Duodenal mucosa (tissue), 2 donors: ENCODE measurements around the gene LUC7L2.
"Not testable (repeated sequence)": the region's sequence is repeated elsewhere in the genome, so short reads cannot be mapped to it uniquely, and the experiment has no call there.

ENCODE experiments used
- H3K27ac ChIP-seq: one replicate; pipeline ENCODE4 v1.7.0; 2013; ENCODE audit warnings: low read depth, low read length
- H3K27me3 ChIP-seq, 2 donors: one replicate each; pipeline ENCODE4 v1.7.0; 2013; ENCODE audit warnings: low read length in 2 of 2, control low read depth in 1 of 2; ENCODE audit not compliant: insufficient read depth in 2 of 2, control insufficient read depth in 1 of 2
- H3K36me3 ChIP-seq, 2 donors: one replicate each; pipeline ENCODE4 v1.7.0; 2013; ENCODE audit warnings: low read length in 2 of 2, control low read depth in 1 of 2; ENCODE audit not compliant: insufficient read depth in 2 of 2, control insufficient read depth in 1 of 2
- H3K4me1 ChIP-seq, 2 donors: one replicate each; pipeline ENCODE4 v1.7.0; 2013; ENCODE audit warnings: low read length in 2 of 2, control low read depth in 1 of 2; ENCODE audit not compliant: insufficient read depth in 2 of 2, control insufficient read depth in 1 of 2
- H3K4me3 ChIP-seq, 2 donors: one replicate each; pipeline ENCODE4 v1.7.0; 2013; ENCODE audit warnings: low read length in 2 of 2, low read depth in 1 of 2
- H3K9ac ChIP-seq, 2 donors: one replicate each; pipeline ENCODE4 v1.7.0; 2013; ENCODE audit warnings: low read length in 2 of 2, low read depth in 1 of 2
- H3K9me3 ChIP-seq, 2 donors: one replicate each; pipeline ENCODE4 v1.7.0; 2013; ENCODE audit warnings: low read length in 2 of 2, control low read depth in 1 of 2; ENCODE audit not compliant: control insufficient read depth in 1 of 2

LUC7L2 gene

GRCh38 chr7:139393621-139394211 lies 34.0 kb downstream of the LUC7L2 start:
- Histone ChIP-seq H3K27me3 (no peaks in the 10 kb centered on the region), H3K9ac (no peak overlapping the region), H3K36me3 (peaks cover 4 to 39% of the 10 kb centered on the region in 2 donors), H3K4me3 (no peak overlapping the region), H3K4me1 (no peaks in the 10 kb centered on the region), H3K9me3 (no peaks in the 10 kb centered on the region), H3K27ac (no peak overlapping the region)

- Histone ChIP-seq H3K9ac (no peak overlapping the region), H3K36me3 (peaks cover 6 to 43% of the 10 kb centered on the region in 2 donors), H3K9me3 (no peaks in the 10 kb centered on the region), H3K27me3 (no peaks in the 10 kb centered on the region), H3K4me1 (no peaks in the 10 kb centered on the region), H3K4me3 (no peak overlapping the region), H3K27ac (no peak overlapping the region)
Observed at GRCh38 chr7:139394540-139394939, 34.8 kb downstream of the LUC7L2 start.

GRCh38 chr7:139396323-139396951 lies 36.7 kb downstream of the LUC7L2 start:
- Histone ChIP-seq H3K4me1 (no peaks in the 10 kb centered on the region), H3K4me3 (no peak overlapping the region), H3K36me3 (peaks cover 2 to 35% of the 10 kb centered on the region in 2 donors), H3K27ac (no peak overlapping the region), H3K27me3 (no peaks in the 10 kb centered on the region), H3K9me3 (no peaks in the 10 kb centered on the region), H3K9ac (no peak overlapping the region)

GRCh38 chr7:139397192-139397591 lies 37.5 kb downstream of the LUC7L2 start:
- Histone ChIP-seq H3K27ac (no peak overlapping the region), H3K4me1 (no peaks in the 10 kb centered on the region), H3K9ac (no peak overlapping the region), H3K27me3 (no peaks in the 10 kb centered on the region), H3K36me3 (peaks cover 3 to 37% of the 10 kb centered on the region in 2 donors), H3K9me3 (no peaks in the 10 kb centered on the region), H3K4me3 (no peak overlapping the region)

GRCh38 chr7:139403601-139404000 lies 43.9 kb downstream of the LUC7L2 start:
- Histone ChIP-seq H3K9me3 (no peaks in the 10 kb centered on the region), H3K4me1 (no peaks in the 10 kb centered on the region), H3K36me3 (peaks cover 32 to 75% of the 10 kb centered on the region in 2 donors), H3K4me3 (no peak overlapping the region), H3K27ac (no peak overlapping the region), H3K27me3 (no peaks in the 10 kb centered on the region), H3K9ac (no peak overlapping the region)

- H3K27me3 ChIP-seq, result no peaks in the 10 kb centered on the region
- H3K9ac ChIP-seq, result no peak overlapping the region
- H3K27ac ChIP-seq, result no peak overlapping the region
- H3K4me3 ChIP-seq, result no peak overlapping the region
- no peaks in the 10 kb centered on the region for H3K4me1 ChIP-seq
- H3K9me3 ChIP-seq, result no peaks in the 10 kb centered on the region
- peaks cover 36 to 72% of the 10 kb centered on the region in 2 donors for H3K36me3 ChIP-seq
Observed at GRCh38 chr7:139407555-139407954, 47.9 kb downstream of the LUC7L2 start.

GRCh38 chr7:139414743-139415402 lies 55.2 kb downstream of the LUC7L2 start:
- not testable (repeated sequence) for H3K4me1 ChIP-seq, H3K9me3 ChIP-seq, H3K27ac ChIP-seq, H3K27me3 ChIP-seq, H3K9ac ChIP-seq, H3K4me3 ChIP-seq
- peaks cover 43 to 79% of the 10 kb centered on the region in 2 donors for H3K36me3 ChIP-seq

- H3K9me3 ChIP-seq, result no peaks in the 10 kb centered on the region
- H3K36me3 ChIP-seq, result peaks cover 38 to 73% of the 10 kb centered on the region in 2 donors
- no peaks in the 10 kb centered on the region for H3K4me1 ChIP-seq
- no peak overlapping the region for H3K27ac ChIP-seq
- no peaks in the 10 kb centered on the region for H3K27me3 ChIP-seq
- no peak overlapping the region for H3K9ac ChIP-seq
- no peak overlapping the region for H3K4me3 ChIP-seq
Observed at GRCh38 chr7:139416405-139416804, 56.7 kb downstream of the LUC7L2 start.

GRCh38 chr7:139417478-139417877 lies 57.8 kb downstream of the LUC7L2 start:
- H3K9ac ChIP-seq, result no peak overlapping the region
- H3K27ac ChIP-seq, result no peak overlapping the region
- H3K36me3 ChIP-seq, result peaks cover 40 to 70% of the 10 kb centered on the region in 2 donors

GRCh38 chr7:139421123-139421522 lies 61.4 kb downstream of the LUC7L2 start:
- H3K27ac ChIP-seq, result no peak overlapping the region
- H3K36me3 ChIP-seq, result peaks cover 34 to 59% of the 10 kb centered on the region in 2 donors
- H3K9me3 ChIP-seq, result no peaks in the 10 kb centered on the region
- H3K4me3 ChIP-seq, result no peak overlapping the region
- H3K4me1 ChIP-seq, result no peaks in the 10 kb centered on the region
- H3K27me3 ChIP-seq, result no peaks in the 10 kb centered on the region
- H3K9ac ChIP-seq, result no peak overlapping the region

More at GRCh38 chr7:139417478-139417877, 57.8 kb downstream of the LUC7L2 start:
- no peaks in the 10 kb centered on the region for H3K27me3 ChIP-seq
- H3K4me1 ChIP-seq, result no peaks in the 10 kb centered on the region
- no peak overlapping the region for H3K4me3 ChIP-seq
- H3K9me3 ChIP-seq, result no peaks in the 10 kb centered on the region
